Limb (tissue), 2 donors: ENCODE results near the gene ABTB1.
A peak's percentile ranks its signal among the peaks of the same experiment; 100 is the strongest.

Experiments
- DNase-seq, 2 donors: peaks; one replicate each; pipeline ENCODE4 v3.0.0-alpha.2; 2016; ENCODE audit errors: extremely low spot score in 2 of 2

The ABTB1 gene

DNA sequence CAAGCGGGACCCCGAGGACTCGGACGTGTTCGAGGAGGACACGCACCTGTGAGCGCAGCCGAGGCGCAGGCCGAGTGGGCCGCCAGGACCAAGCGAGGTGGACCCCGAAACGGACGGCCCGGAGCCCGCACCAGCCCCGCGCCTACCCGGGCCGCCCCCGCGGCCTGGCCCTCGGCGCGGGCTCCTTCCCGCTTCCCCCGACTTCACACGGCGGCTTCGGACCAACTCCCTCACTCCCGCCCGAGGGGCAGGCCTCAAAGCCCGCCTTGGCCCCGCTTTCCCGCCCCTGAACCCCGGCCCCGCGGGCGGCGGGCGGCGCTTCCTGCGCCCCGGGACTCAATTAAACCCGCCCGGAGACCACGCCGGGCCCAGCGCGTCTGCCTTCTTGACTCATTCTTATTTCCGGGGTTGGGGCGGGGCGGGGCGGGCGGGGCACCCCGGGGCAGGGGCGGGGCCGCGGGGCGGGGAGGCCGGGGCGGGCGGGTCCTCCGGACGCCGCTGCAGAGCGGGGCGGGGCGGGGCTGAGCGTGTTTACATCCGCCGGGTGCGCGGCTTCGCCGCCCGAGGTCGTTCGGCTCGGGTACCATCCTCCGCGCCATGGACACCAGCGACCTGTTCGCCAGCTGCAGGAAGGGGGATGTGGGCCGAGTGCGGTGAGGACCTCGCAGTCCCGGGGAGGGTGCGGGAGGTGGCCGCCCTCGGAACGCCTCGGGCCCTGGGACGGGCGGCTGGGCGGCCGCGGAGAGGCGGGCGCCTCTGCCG is at the start of gene ABTB1:
Gene ABTB1 (plus strand): TSS at position 524 of the 762 bp plus-strand sequence. CDS start 74 bp downstream, at position 598.
- DNase-seq: peak; percentile 68 to 88

DNA sequence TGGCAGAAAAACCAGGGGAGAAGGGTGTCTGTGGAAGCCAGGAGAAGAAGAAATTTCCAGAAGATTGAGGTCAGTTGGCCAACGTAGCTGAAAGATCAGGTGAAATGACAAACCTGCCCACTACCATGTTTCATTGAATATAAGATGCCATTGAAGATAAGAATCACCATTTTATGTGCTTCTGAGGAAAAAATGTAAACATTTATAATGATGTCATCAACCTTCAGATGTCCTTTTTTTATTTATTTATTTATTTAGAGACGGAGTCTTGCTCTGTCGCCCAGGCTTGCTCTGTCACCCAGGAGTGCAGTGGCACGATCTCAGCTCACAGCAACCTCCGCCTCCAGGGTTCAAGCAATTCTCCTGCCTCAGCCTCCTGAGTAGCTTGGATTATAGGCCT is 48.7 kb upstream of the ABTB1 start:
- no peak for DNase-seq

DNA sequence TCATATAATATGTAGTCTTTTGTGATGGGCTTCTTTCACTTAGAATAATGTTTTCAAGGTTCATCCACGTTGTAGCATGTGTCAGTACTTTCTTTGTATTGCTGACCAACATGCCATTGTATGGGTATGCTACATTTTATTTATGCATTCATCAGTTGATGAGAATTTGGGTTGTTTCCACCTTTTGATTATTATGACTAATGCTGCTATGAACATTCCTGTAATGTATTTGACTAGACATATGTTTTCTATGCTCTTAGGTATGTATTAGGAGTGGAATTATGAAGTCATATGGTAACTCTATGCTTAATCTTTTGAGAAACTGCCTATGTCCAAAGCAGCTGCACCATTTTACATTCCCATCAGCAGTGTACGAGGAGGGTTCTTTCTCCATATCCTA is 46.9 kb upstream of the ABTB1 start:
- no peak for DNase-seq

- no peak for DNase-seq
Observed at GRCh38 chr3:127628426-127628787, 44.3 kb upstream of the ABTB1 start.

- DNase-seq: peak; percentile 13 to 79
Observed at GRCh38 chr3:127628788-127629466, 43.8 kb upstream of the ABTB1 start, which contains the start of gene PODXL2. TSS of gene PODXL2 (plus strand) at chr3:127629185. CDS start at chr3:127629220, 35 bp downstream.

- DNase-seq: peak in 1 of 2 donors; percentile 68
Observed at GRCh38 chr3:127629467-127630403, 43.0 kb upstream of the ABTB1 start.

- DNase-seq: no peak
Observed at GRCh38 chr3:127630811-127631714, 41.7 kb upstream of the ABTB1 start.

DNA sequence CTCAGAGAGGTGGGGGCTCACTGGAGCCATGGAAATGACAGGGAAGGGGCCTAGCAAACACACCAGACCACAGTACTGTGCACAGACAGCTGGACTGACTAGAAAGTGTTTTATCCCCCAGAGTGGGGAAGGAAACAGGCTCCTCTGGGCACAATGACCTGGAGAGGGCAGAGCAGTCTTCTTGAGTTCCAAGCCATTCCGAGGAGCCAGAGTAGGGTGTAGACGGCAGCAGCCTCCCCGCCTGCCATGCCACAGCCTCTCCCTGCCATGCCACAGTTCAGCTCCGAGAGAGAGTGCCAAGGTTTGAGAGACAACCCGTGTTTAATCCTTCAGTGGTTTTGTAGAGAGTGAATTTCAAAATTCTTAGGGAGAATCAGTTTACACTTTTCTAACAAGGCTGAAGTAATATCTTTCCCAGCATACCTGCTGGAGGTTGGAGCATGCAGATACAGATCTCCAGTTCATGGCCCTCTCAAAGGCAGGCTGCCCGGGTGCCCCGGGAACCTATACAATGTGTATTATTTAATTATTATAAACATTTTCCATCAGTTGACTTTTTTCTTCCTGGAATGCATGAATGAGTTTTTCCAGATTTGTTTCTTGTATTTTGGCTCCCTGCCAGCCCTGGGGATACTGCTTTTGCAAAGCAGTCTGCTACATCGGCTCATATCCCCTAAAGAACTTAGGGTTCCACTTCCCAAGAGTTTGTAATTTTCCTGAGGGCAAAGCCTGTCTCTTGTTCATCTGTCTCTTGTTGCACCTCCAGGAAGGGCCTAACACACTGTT is 40.5 kb upstream of the ABTB1 start:
- DNase-seq: peak; percentile 49 to 60

- DNase-seq: no peak
Observed at GRCh38 chr3:127634653-127635052, 38.1 kb upstream of the ABTB1 start.

DNA sequence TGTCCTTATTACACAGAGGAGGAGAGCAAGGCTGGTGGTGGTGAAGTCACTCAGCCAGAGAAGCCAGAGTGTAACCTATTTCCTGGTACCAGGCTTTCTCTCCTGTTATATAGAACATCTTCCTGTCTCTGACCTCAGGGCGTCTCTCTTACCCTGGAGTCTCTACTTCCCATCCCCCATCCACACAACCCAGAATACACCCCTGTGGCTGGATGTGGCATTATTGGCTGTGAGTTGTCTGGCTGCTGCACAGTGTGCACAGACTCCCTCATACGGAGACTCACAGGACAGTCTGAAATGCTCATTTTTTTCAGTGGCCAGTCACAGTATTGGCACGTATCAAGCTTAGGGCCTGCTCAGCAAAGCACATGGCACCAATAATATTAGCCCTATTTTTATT is 35.2 kb upstream of the ABTB1 start:
- no peak for DNase-seq

- DNase-seq: no peak
Observed at GRCh38 chr3:127637971-127638370, 34.8 kb upstream of the ABTB1 start.

- no peak for DNase-seq
Observed at GRCh38 chr3:127639173-127640041, 33.3 kb upstream of the ABTB1 start.

- DNase-seq: no peak
Observed at GRCh38 chr3:127640042-127640355, 32.8 kb upstream of the ABTB1 start.

DNA sequence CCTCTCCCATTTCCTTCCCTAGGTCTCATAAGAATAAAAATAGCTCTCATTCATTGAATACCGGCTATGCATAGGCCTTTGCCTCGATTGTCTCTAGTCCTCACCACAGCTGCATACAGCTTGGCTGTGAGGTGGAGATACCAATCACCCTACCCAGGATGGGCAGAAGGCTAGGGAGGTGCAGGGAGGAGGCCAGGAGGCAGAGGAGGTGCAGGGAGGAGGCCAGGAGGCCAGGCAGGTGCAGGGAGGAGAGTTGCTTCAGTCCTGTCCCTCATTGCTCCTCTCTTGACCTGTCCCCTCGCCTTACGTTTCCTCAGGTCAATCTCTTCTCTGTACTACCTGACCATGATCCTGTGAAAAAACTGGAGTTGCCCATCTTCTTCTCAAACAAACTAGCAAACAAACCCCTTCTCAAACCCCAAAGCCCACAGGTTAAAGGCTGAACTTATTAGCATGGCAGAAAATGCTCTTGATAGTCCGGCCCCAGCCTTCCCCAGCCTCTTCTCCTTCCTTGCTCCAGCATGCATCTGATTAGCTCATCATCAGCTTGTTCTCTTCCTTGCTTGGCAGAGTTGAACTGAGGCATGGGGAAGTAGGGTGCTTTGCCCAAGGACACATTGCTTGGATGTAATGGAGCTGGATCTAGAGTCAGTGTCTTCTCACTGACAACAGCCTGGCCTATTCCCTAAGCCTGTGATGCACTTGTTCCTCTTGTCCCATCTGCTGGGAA is 27.9 kb upstream of the ABTB1 start:
- no peak for DNase-seq

DNA sequence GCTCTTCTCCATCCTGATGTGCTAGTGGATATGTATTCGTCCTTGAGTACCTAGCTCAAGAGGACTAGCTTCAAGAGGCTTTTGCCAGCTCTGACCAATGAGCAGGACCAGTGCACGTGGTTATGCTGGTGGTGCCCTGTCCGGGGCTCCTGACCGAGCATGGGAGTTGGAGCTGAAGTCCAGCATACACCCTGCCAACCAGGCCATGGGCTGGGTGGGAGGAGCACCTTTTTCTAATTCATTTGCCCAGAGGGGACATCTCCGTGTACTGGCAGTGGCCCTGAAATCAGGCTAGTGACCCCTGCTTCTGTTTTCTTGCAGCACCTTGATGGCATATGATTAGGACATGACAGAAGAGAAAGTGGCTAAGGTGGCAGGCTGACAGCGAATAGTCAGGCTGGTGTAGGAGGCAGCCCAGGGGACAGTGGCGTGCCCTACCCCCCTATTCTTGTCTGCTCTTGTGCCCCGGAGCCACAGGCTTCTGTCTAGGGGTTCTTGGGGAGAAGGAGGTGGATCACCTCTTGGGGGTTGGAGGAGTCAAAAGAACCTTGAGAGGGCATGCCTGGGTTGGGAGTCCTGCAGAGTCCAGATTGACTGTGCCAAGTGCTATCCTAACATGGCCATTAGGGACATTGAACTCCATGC is 27.3 kb upstream of the ABTB1 start:
- no peak for DNase-seq

DNA sequence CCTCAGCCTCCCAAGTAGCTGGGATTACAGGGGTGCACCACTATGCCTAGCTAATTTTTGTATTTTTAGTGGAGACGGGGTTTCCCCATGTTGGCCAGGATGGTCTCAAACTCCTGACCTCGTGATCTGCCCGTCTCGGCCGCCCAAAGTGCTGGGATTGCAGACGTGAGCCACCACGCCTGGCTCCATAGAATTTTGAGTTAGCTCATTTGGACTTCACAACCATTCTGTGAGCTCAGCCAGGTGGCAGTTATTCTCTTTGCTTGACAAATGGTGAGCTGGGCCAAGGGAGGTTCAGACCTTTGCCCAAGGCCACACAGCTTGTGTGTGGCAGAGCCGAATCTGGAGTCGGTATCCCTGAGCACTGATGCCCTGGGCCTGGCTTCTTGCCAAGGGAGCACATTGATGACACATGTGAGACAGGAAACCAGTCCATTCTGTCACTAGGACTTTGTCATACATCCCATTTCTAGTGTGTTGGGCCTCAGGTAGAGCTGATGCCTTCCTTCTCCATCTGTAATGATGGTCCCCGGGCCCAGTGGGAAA is 26.2 kb upstream of the ABTB1 start:
- no peak for DNase-seq

GRCh38 chr3:127647166-127647844 is 25.4 kb upstream of the ABTB1 start:
- DNase-seq: no peak
